ENCODE data around the gene LARGE1.

DNA sequence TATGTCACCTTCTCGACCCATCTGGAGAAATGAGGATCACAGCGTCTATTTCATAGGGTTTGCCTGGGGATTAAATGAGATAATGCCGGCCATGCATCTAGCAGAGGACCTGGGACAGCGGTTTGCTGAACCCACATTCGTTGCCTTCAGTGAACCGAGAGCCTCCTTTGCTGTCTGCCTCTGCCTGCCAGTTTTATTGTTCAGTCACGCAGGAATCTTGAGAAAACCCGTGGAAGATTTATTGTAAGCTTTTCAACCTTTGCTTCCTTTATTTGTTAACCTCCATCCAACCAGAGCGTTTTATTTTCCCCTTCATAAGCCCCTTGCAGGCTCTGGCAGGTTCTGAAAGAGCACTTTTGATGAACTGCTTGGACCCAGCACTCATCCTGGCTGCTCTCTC, 659.8 kb downstream of the LARGE1 start:
- TF ChIP-seq, protein P1, sequence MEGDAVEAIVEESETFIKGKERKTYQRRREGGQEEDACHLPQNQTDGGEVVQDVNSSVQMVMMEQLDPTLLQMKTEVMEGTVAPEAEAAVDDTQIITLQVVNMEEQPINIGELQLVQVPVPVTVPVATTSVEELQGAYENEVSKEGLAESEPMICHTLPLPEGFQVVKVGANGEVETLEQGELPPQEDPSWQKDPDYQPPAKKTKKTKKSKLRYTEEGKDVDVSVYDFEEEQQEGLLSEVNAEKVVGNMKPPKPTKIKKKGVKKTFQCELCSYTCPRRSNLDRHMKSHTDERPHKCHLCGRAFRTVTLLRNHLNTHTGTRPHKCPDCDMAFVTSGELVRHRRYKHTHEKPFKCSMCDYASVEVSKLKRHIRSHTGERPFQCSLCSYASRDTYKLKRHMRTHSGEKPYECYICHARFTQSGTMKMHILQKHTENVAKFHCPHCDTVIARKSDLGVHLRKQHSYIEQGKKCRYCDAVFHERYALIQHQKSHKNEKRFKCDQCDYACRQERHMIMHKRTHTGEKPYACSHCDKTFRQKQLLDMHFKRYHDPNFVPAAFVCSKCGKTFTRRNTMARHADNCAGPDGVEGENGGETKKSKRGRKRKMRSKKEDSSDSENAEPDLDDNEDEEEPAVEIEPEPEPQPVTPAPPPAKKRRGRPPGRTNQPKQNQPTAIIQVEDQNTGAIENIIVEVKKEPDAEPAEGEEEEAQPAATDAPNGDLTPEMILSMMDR (IDR thresholded peaks at IDR 0.05): no peak
- no peak for TF ChIP-seq POLR2A (IDR thresholded peaks at IDR 0.05)
- no peak for TF ChIP-seq POLR2AphosphoS5 (IDR thresholded peaks at IDR 0.05; ENCODE audit: insufficient read depth in 1 of 2, low read depth in 1 of 2)
